ENCODE measurements around the gene RNF149. TPM values are rescaled to one million over a fixed set of nuclear protein-coding genes. Genes with fewer than 3 reads are reported as not detected.
A peak's percentile ranks its signal among the peaks of the same experiment; 100 is the strongest.

Gene RNF149
- total and polyA plus RNA-seq, 9 of the 15 experiments (the other 6 are each of a cell fraction or from before 2014, with no cell fraction given) = 9.0 to 31.5 (median 22.8) TPM

GRCh38 chr2:101252408-101253012 is 56.0 kb downstream of the RNF149 start, which contains the start of gene CNOT11:
TSS of gene CNOT11 (plus strand) at chr2:101252886. CDS start at chr2:101252965, 79 bp downstream.
- Histone ChIP-seq H3K9me3 (replicated peaks; ENCODE audit: control insufficient read depth, insufficient read depth, low read depth, low read length) (peaks cover 4% of the 10 kb centered on the region; the same call in 1 of the 2 replicates), H3K4me1 (replicated peaks in 1 of 2; ENCODE audit: control insufficient read depth in 2 of 2, insufficient read depth in 2 of 2, low read length in 2 of 2) (peaks cover 22 to 24% of the 10 kb centered on the region in 2 experiments), H3K4me2 (ENCODE audit: insufficient read depth, low read length) (peak within 1 kb of the TSS; percentile 98), H3K79me2 (ENCODE audit: control insufficient read depth, insufficient read depth, low read length) (peaks cover 37% of the 10 kb centered on the region), H3K4me3 (peak within 1 kb of the TSS; percentile 97), H3K27me3 (ENCODE audit: control insufficient read depth in 2 of 2, insufficient read depth in 2 of 2, low read length in 2 of 2) (no peaks in the 10 kb centered on the region), H3K9me1 (ENCODE audit: control insufficient read depth, insufficient read depth, low read length) (no peaks in the 10 kb centered on the region), H3K36me3 (ENCODE audit: control insufficient read depth, insufficient read depth, low read length) (peaks cover 19% of the 10 kb centered on the region; the same call in 2 of the 3 replicates), H2AFZ (ENCODE audit: low read depth, low read length) (peak within 1 kb of the TSS; percentile 99), H3K27ac (ENCODE audit: extremely low read depth, low read depth, low read length) (peak within 1 kb of the TSS; percentile 89), H3K9ac (ENCODE audit: insufficient read depth in 1 of 2, low read depth in 2 of 2, low read length in 2 of 2) (peak within 1 kb of the TSS; percentile 93 to 98), H4K20me1 (replicated peaks; ENCODE audit: control insufficient read depth, insufficient read depth, low read length) (0 out of 2 replicates have a peak, but pooled peaks cover 7% of the 10 kb centered on the region)
- WGBS (ENCODE audit: insufficient coverage, low coverage, missing lambda C conversion rate) = under 1% methylated on average over 53 of the region's 63 CpGs
- in situ Hi-C loops (cut with MboI) (no loop called here), intact Hi-C loops (cut with micrococcal nuclease) (loop anchor here (2.0 to 5.0 kb wide), 2 partner anchors 100 to 240 kb away; partner anchors contain the start of gene TBC1D8)
- ChIA-PET POLR2A (interaction anchor here (0.7 to 1.8 kb wide), 7 partner anchors 8 to 1002 kb away, joined by 3 to 7 read pairs (median 3); partner anchors contain the start of genes RNF149 and RPL31), CTCF (ENCODE audit: low intra/inter-chr PET ratio) (interaction anchor here (1.2 kb wide), 1 partner anchor 240 kb away, joined by 5 read pairs; no protein-coding TSS in a partner anchor)
- ATAC-seq = peak; percentile 96
- BruUV-seq (replicated peaks) = no TSS peak
- DNase-seq (ENCODE audit: extremely low read depth in 1 of 4, low spot score in 3 of 4) = peak; percentile 95 to 98 (median 96)
- peak; percentile 90 for FAIRE-seq
- TF ChIP-seq CGGBP1 (CRISPR knock-in tag; IDR thresholded peaks at IDR 0.05) (0 out of 2 replicates have a peak, but pooled peaks have one; percentile 62), SIN3A (IDR thresholded peaks at IDR 0.05; ENCODE audit: borderline replicate concordance in 2 of 2, control insufficient read depth in 1 of 2, low read depth in 2 of 2, low read length in 2 of 2) (peak in 1 of 2 experiments; percentile 5; a peak in 1 of 4 replicates), ZNF592 (IDR thresholded peaks at IDR 0.05) (0 out of 2 replicates have a peak, but pooled peaks have one; percentile 47), ZFP36 (IDR thresholded peaks at IDR 0.05; ENCODE audit: low read depth, low read length, partially characterized antibody) (peak; percentile 9), E4F1 (CRISPR knock-in tag; IDR thresholded peaks at IDR 0.05; ENCODE audit: borderline replicate concordance) (peak; percentile 99), AFF1 (IDR thresholded peaks at IDR 0.05; ENCODE audit: low read depth in 1 of 2, partially characterized antibody in 2 of 2) (peak in 1 of 2 experiments; percentile 25), ATF1 (CRISPR knock-in tag; IDR thresholded peaks at IDR 0.05) (peak; percentile 33; the same call in 1 of the 2 replicates), ATF1 (tag; IDR thresholded peaks at IDR 0.05) (peak; percentile 77; the same call in 1 of the 2 replicates)
